H9 (cell line): ENCODE measurements around the gene PNPLA2. TPM values are rescaled to one million over a fixed set of nuclear protein-coding genes. Genes with fewer than 3 reads are reported as not detected.

ENCODE experiments used
- DNase-seq: peaks from one replicate; pipeline ENCODE4 v3.0.0-alpha.2; 2017
- H2AFZ ChIP-seq: one replicate; pipeline ENCODE4 v1.6.1; 2013; ENCODE audit warnings: mild to moderate bottlenecking, low read length, control low read depth, moderate library complexity
- H2AK5ac ChIP-seq: 2 replicates; pipeline ENCODE4 v1.6.1; 2013; ENCODE audit warnings: low read length, control low read depth, mixed read lengths; ENCODE audit not compliant: insufficient read length
- H2BK120ac ChIP-seq: one replicate; pipeline ENCODE4 v1.6.1; 2013; ENCODE audit warnings: low read depth, mild to moderate bottlenecking, low read length, control low read depth, inconsistent platforms; ENCODE audit not compliant: poor library complexity, severe bottlenecking
- H2BK12ac ChIP-seq: 2 replicates; pipeline ENCODE4 v1.6.1; 2013; ENCODE audit warnings: low read length, control low read depth, mixed read lengths, low read depth; ENCODE audit not compliant: insufficient read length
- H2BK15ac ChIP-seq: 2 replicates; pipeline ENCODE4 v1.6.1; 2013; ENCODE audit warnings: low read depth, low read length, control low read depth
- H2BK20ac ChIP-seq: one replicate; pipeline ENCODE4 v1.6.1; 2013; ENCODE audit warnings: low read depth, mild to moderate bottlenecking, low read length, control low read depth, inconsistent platforms; ENCODE audit not compliant: poor library complexity, severe bottlenecking
- H2BK5ac ChIP-seq: 2 replicates; pipeline ENCODE4 v1.6.1; 2013; ENCODE audit warnings: low read length, control low read depth, mixed read lengths; ENCODE audit not compliant: insufficient read length
- H3K14ac ChIP-seq: 2 replicates; pipeline ENCODE4 v1.6.1; 2013; ENCODE audit warnings: low read length, control low read depth; ENCODE audit not compliant: insufficient read depth
- H3K18ac ChIP-seq: 2 replicates; pipeline ENCODE4 v1.6.1; 2013; ENCODE audit warnings: low read depth, mild to moderate bottlenecking, mixed read lengths, low read length, control low read depth; ENCODE audit not compliant: insufficient read length
- H3K23ac ChIP-seq: 2 replicates; pipeline ENCODE4 v1.6.1; 2013; ENCODE audit warnings: low read length, control low read depth, mixed read lengths, low read depth; ENCODE audit not compliant: insufficient read length
- H3K23me2 ChIP-seq: 2 replicates; pipeline ENCODE4 v1.6.1; 2013; ENCODE audit warnings: low read depth, mild to moderate bottlenecking, mixed read lengths, low read length, control low read depth; ENCODE audit not compliant: insufficient read length, poor library complexity, severe bottlenecking
- H3K27ac ChIP-seq: 2 replicates; pipeline ENCODE4 v1.5.1; 2013; ENCODE audit warnings: low read length, control low read depth, mixed read lengths, low read depth; ENCODE audit not compliant: insufficient read length
- H3K27me3 ChIP-seq: 2 replicates; pipeline ENCODE4 v1.6.1; 2013; ENCODE audit warnings: low read length, control low read depth, inconsistent platforms; ENCODE audit not compliant: insufficient read depth
- H3K4ac ChIP-seq: 2 replicates; pipeline ENCODE4 v1.6.1; 2013; ENCODE audit warnings: low read depth, mild to moderate bottlenecking, control low read depth, inconsistent platforms, low read length, moderate library complexity
- H3K4me1 ChIP-seq: 2 replicates; pipeline ENCODE4 v1.6.1; 2013; ENCODE audit warnings: low read length, control low read depth, inconsistent platforms; ENCODE audit not compliant: insufficient read depth
- H3K4me2 ChIP-seq: 2 replicates; pipeline ENCODE4 v1.6.1; 2013; ENCODE audit warnings: low read length, control low read depth, mixed read lengths; ENCODE audit not compliant: insufficient read length, insufficient read depth
- H3K56ac ChIP-seq: 2 replicates; pipeline ENCODE4 v1.6.1; 2013; ENCODE audit warnings: low read depth, mild to moderate bottlenecking, mixed read lengths, low read length, control low read depth; ENCODE audit not compliant: insufficient read length
- H3K79me1 ChIP-seq: 2 replicates; pipeline ENCODE4 v1.6.1; 2013; ENCODE audit warnings: low read depth, mild to moderate bottlenecking, moderate library complexity, low read length, control low read depth, inconsistent platforms; ENCODE audit not compliant: insufficient read depth, poor library complexity, severe bottlenecking
- H3K79me2 ChIP-seq: 2 replicates; pipeline ENCODE4 v1.6.1; 2013; ENCODE audit warnings: low read length, control low read depth, inconsistent platforms; ENCODE audit not compliant: insufficient read depth
- H3K9ac ChIP-seq: 2 replicates; pipeline ENCODE4 v1.6.1; 2013; ENCODE audit warnings: low read length, control low read depth, mixed read lengths; ENCODE audit not compliant: insufficient read length; ENCODE audit errors: extremely low read depth
- H3K9me3 ChIP-seq: one replicate; pipeline ENCODE4 v1.6.1; 2013; ENCODE audit warnings: low read depth, low read length, inconsistent platforms; ENCODE audit not compliant: control insufficient read depth
- H3T11ph ChIP-seq: one replicate; pipeline ENCODE4 v1.6.1; 2013; ENCODE audit warnings: mild to moderate bottlenecking, low read length, control low read depth, inconsistent platforms
- H4K20me1 ChIP-seq: one replicate; pipeline ENCODE4 v1.6.1; 2013; ENCODE audit not compliant: control insufficient read depth, insufficient read length, insufficient read depth
- H4K5ac ChIP-seq: 2 replicates; pipeline ENCODE4 v1.6.1; 2013; ENCODE audit warnings: low read depth, mild to moderate bottlenecking, mixed read lengths, low read length, control low read depth; ENCODE audit not compliant: insufficient read length
- H4K8ac ChIP-seq: replicated peaks from 2 replicates; pipeline ENCODE4 v1.6.1; 2013; ENCODE audit warnings: low read length, control low read depth, mixed read lengths, low read depth; ENCODE audit not compliant: insufficient read length
- H4K91ac ChIP-seq: 2 replicates; pipeline ENCODE4 v1.6.1; 2013; ENCODE audit warnings: low read depth, mild to moderate bottlenecking, moderate library complexity, mixed read lengths, low read length, control low read depth; ENCODE audit not compliant: insufficient read length
- H3K27ac Mint-ChIP-seq, 3 experiments: 2 replicates in 2 of 3; 3 replicates in 1 of 3; pipeline ENCODE4 v1.8.0; 2020 to 2021; ENCODE audit warnings: mixed read lengths in 3 of 3, mild to moderate bottlenecking in 1 of 3, moderate library complexity in 1 of 3
- H3K27me3 Mint-ChIP-seq: 2 replicates; pipeline ENCODE4 v1.8.0; 2021; ENCODE audit warnings: low read depth, mild to moderate bottlenecking, moderate library complexity, mixed read lengths
- H3K36me3 Mint-ChIP-seq, 3 experiments: 2 replicates in 2 of 3; 3 replicates in 1 of 3; pipeline ENCODE4 v1.8.0; 2020 to 2021; ENCODE audit warnings: low read depth in 3 of 3, mixed read lengths in 3 of 3; ENCODE audit not compliant: insufficient read depth in 1 of 3
- H3K4me1 Mint-ChIP-seq, 2 experiments: 2 replicates each; pipeline ENCODE4 v1.8.0; 2020; ENCODE audit warnings: mixed read lengths in 2 of 2
- H3K4me3 Mint-ChIP-seq, 2 experiments: 2 replicates in 1 of 2; 3 replicates in 1 of 2; pipeline ENCODE4 v1.8.0; 2020 to 2021; ENCODE audit warnings: mild to moderate bottlenecking in 2 of 2, mixed read lengths in 2 of 2, moderate library complexity in 1 of 2
- H3K9me3 Mint-ChIP-seq, 2 experiments: 2 replicates in 1 of 2; 3 replicates in 1 of 2; pipeline ENCODE4 v1.8.0; 2020; ENCODE audit warnings: mild to moderate bottlenecking in 2 of 2, mixed read lengths in 2 of 2, moderate library complexity in 1 of 2
- CTCF ChIP-seq: fragments of 200-600 bp; sonication (generic); conservative IDR thresholded peaks from 3 replicates; pipeline ENCODE4 v1.8.0; 2021; ENCODE audit warnings: antibody characterized with exemption, mild to moderate bottlenecking
- WGBS: extraction: QIAGEN DNeasy Blood & Tissue Kit; methylation state at CpG from one replicate; pipeline ENCODE4 v1.1.7; 2013; ENCODE audit warnings: missing lambda C conversion rate, low lambda C conversion rate, mixed read lengths; ENCODE audit not compliant: insufficient read length; ENCODE audit errors: extremely low coverage; 5-methylcytosine and 5-hydroxymethylcytosine counted together
- total RNA-seq: library from RNA; stranded (reverse); gene quantifications from 2 replicates; pipeline ENCODE4 v1.2.1, GENCODE V29; 2021

Gene PNPLA2
- total RNA-seq, 1 experiment from 2014 or later = 67.3 TPM

GRCh38 chr11:787084-787675 is 31.5 kb upstream of the PNPLA2 start:
- no CpG with 5 or more reads among the region's 24 CpGs for WGBS
- no peak overlapping the region for H3K27ac Mint-ChIP-seq
- no peak overlapping the region for H2AFZ ChIP-seq

More at GRCh38 chr11:787084-787675, 31.5 kb upstream of the PNPLA2 start:
- DNase-seq = no peak
- Histone ChIP-seq H3K18ac (no peak overlapping the region), H4K8ac (no peak overlapping the region), H4K91ac (no peak overlapping the region), H3K27me3 (no peaks in the 10 kb centered on the region), H3K9me3 (no peaks in the 10 kb centered on the region), H2BK12ac (no peak overlapping the region), H3K14ac (no peak overlapping the region; the same call in 1 of the 2 replicates), H3K79me2 (no peaks in the 10 kb centered on the region), H2AK5ac (no peak overlapping the region), H3K79me1 (no peaks in the 10 kb centered on the region), H3K27ac (no peak overlapping the region), H4K5ac (no peak overlapping the region), H3K23me2 (peaks cover 4% of the 10 kb centered on the region), H2BK5ac (no peak overlapping the region), H3K23ac (no peak overlapping the region), H3K56ac (no peak overlapping the region), H3K4me2 (no peak overlapping the region), H3K4me1 (peaks cover 2% of the 10 kb centered on the region; the same call in 1 of the 2 replicates), H2BK15ac (no peak overlapping the region), H3K9ac (no peak overlapping the region), H4K20me1 (no peaks in the 10 kb centered on the region), H2BK120ac (no peak overlapping the region), H3K4ac (no peak overlapping the region), H3T11ph (no peak overlapping the region), H2BK20ac (no peak overlapping the region)
- H3K9me3 Mint-ChIP-seq = no peaks in the 10 kb centered on the region
- TF ChIP-seq CTCF = no peak
- peaks cover 3 to 13% (median 4%) of the 10 kb centered on the region in 3 experiments; a peak in 5 of 7 replicates for H3K36me3 Mint-ChIP-seq
- no peak overlapping the region; a peak in 1 of 5 replicates for H3K4me3 Mint-ChIP-seq
- peaks cover 18 to 40% of the 10 kb centered on the region in 2 experiments for H3K4me1 Mint-ChIP-seq
- peaks cover 10% of the 10 kb centered on the region for H3K27me3 Mint-ChIP-seq
